ENCODE results near the gene TBK1.

TBK1 gene

GRCh38 chr12:64431791-64432190, 20.1 kb upstream of the TBK1 start:
- no peaks in the 10 kb centered on the region for H3K9me3 ChIP-seq (replicated peaks; ENCODE audit: insufficient read depth, low read length)
- H3K27ac ChIP-seq (ENCODE audit: low read length), result no peak overlapping the region
- H3K79me2 ChIP-seq (ENCODE audit: low read length), result no peaks in the 10 kb centered on the region; the same call in 1 of the 2 replicates
- H3F3A ChIP-seq (ENCODE audit: insufficient read depth, low read length), result no peaks in the 10 kb centered on the region
- peaks cover 38% of the 10 kb centered on the region for H3K36me3 ChIP-seq (replicated peaks; ENCODE audit: insufficient read depth, low read length)
- no peaks in the 10 kb centered on the region for H3K4me1 ChIP-seq (ENCODE audit: low read length)
- TF ChIP-seq CTCF (IDR thresholded peaks at IDR 0.05; ENCODE audit: low read length) (no peak), EZH2 (optimal IDR thresholded peaks at IDR 0.05; ENCODE audit: low read depth, low read length) (no peak), EZH2phosphoT487 (IDR thresholded peaks at IDR 0.05; ENCODE audit: low read length) (no peak)
- H3K9ac ChIP-seq (ENCODE audit: low read length), result no peak overlapping the region
- H3K9me2 ChIP-seq (replicated peaks; ENCODE audit: insufficient read depth, low read length), result no peaks in the 10 kb centered on the region
- no peak overlapping the region for H2AFZ ChIP-seq (ENCODE audit: low read length)
- H3K4me2 ChIP-seq (ENCODE audit: low read depth, low read length), result no peak overlapping the region
- H4K20me1 ChIP-seq (ENCODE audit: insufficient read depth, low read length), result no peaks in the 10 kb centered on the region
- H3K4me3 ChIP-seq (ENCODE audit: low read length), result no peak overlapping the region
- no peak for DNase-seq
- no peaks in the 10 kb centered on the region for H3K27me3 ChIP-seq (replicated peaks; ENCODE audit: insufficient read depth, low read length)

GRCh38 chr12:64433915-64434314, 18.0 kb upstream of the TBK1 start:
- no peak overlapping the region for H3K4me2 ChIP-seq (ENCODE audit: low read depth, low read length)
- no peak overlapping the region for H2AFZ ChIP-seq (ENCODE audit: low read length)
- no peaks in the 10 kb centered on the region for H4K20me1 ChIP-seq (ENCODE audit: insufficient read depth, low read length)
- no peak overlapping the region for H3K9ac ChIP-seq (ENCODE audit: low read length)
- no peaks in the 10 kb centered on the region for H3K27me3 ChIP-seq (replicated peaks; ENCODE audit: insufficient read depth, low read length)
- H3K79me2 ChIP-seq (ENCODE audit: low read length), result no peaks in the 10 kb centered on the region; the same call in 1 of the 2 replicates
- H3K4me3 ChIP-seq (ENCODE audit: low read length), result no peak overlapping the region
- no peaks in the 10 kb centered on the region for H3F3A ChIP-seq (ENCODE audit: insufficient read depth, low read length)
- no peaks in the 10 kb centered on the region for H3K4me1 ChIP-seq (ENCODE audit: low read length)
- H3K9me2 ChIP-seq (replicated peaks; ENCODE audit: insufficient read depth, low read length), result no peaks in the 10 kb centered on the region
- H3K9me3 ChIP-seq (replicated peaks; ENCODE audit: insufficient read depth, low read length), result no peaks in the 10 kb centered on the region
- peaks cover 41% of the 10 kb centered on the region for H3K36me3 ChIP-seq (replicated peaks; ENCODE audit: insufficient read depth, low read length)
- no peak for DNase-seq
- no peak for TF ChIP-seq EZH2 (optimal IDR thresholded peaks at IDR 0.05; ENCODE audit: low read depth, low read length)
- no peak overlapping the region for H3K27ac ChIP-seq (ENCODE audit: low read length)

GRCh38 chr12:64440100-64440499, 11.8 kb upstream of the TBK1 start:
- no peaks in the 10 kb centered on the region for H3K9me2 ChIP-seq (replicated peaks; ENCODE audit: insufficient read depth, low read length)
- no peaks in the 10 kb centered on the region for H3K79me2 ChIP-seq (ENCODE audit: low read length)
- no peaks in the 10 kb centered on the region for H3F3A ChIP-seq (ENCODE audit: insufficient read depth, low read length)
- H2AFZ ChIP-seq (ENCODE audit: low read length), result no peak overlapping the region
- H4K20me1 ChIP-seq (ENCODE audit: insufficient read depth, low read length), result no peaks in the 10 kb centered on the region
- no peak overlapping the region for H3K4me2 ChIP-seq (ENCODE audit: low read depth, low read length)
- no peak overlapping the region for H3K4me3 ChIP-seq (ENCODE audit: low read length)
- H3K27ac ChIP-seq (ENCODE audit: low read length), result peak overlapping the region; percentile 19; the same call in 1 of the 2 replicates
- H3K4me1 ChIP-seq (ENCODE audit: low read length), result peaks cover 15% of the 10 kb centered on the region
- no peaks in the 10 kb centered on the region for H3K9me3 ChIP-seq (replicated peaks; ENCODE audit: insufficient read depth, low read length)
- no peak for DNase-seq
- no peaks in the 10 kb centered on the region for H3K27me3 ChIP-seq (replicated peaks; ENCODE audit: insufficient read depth, low read length)
- H3K9ac ChIP-seq (ENCODE audit: low read length), result no peak overlapping the region
- TF ChIP-seq EZH2 (optimal IDR thresholded peaks at IDR 0.05; ENCODE audit: low read depth, low read length), result no peak
- peaks cover 16% of the 10 kb centered on the region for H3K36me3 ChIP-seq (replicated peaks; ENCODE audit: insufficient read depth, low read length)

- DNase-seq, result no peak
- no peaks in the 10 kb centered on the region for H3K79me2 ChIP-seq (ENCODE audit: low read length)
- peaks cover 6% of the 10 kb centered on the region; the same call in 1 of the 2 replicates for H3F3A ChIP-seq (ENCODE audit: insufficient read depth, low read length)
Observed at GRCh38 chr12:64445490-64445889, 6.4 kb upstream of the TBK1 start.

GRCh38 chr12:64446295-64446694, 5.6 kb upstream of the TBK1 start:
- Histone ChIP-seq H3K4me2 (ENCODE audit: low read depth, low read length) (no peak overlapping the region), H2AFZ (ENCODE audit: low read length) (no peak overlapping the region), H4K20me1 (ENCODE audit: insufficient read depth, low read length) (no peaks in the 10 kb centered on the region), H3K27ac (ENCODE audit: low read length) (no peak overlapping the region), H3K4me1 (ENCODE audit: low read length) (0 out of 2 replicates have a peak, but pooled peaks cover 8% of the 10 kb centered on the region), H3K4me3 (ENCODE audit: low read length) (no peak overlapping the region), H3K9me3 (replicated peaks; ENCODE audit: insufficient read depth, low read length) (no peaks in the 10 kb centered on the region), H3K79me2 (ENCODE audit: low read length) (peaks cover 3% of the 10 kb centered on the region), H3F3A (ENCODE audit: insufficient read depth, low read length) (peaks cover 12% of the 10 kb centered on the region; the same call in 1 of the 2 replicates), H3K9me2 (replicated peaks; ENCODE audit: insufficient read depth, low read length) (no peaks in the 10 kb centered on the region), H3K27me3 (replicated peaks; ENCODE audit: insufficient read depth, low read length) (no peaks in the 10 kb centered on the region), H3K36me3 (replicated peaks; ENCODE audit: insufficient read depth, low read length) (peaks cover 7% of the 10 kb centered on the region), H3K9ac (ENCODE audit: low read length) (no peak overlapping the region)
- DNase-seq, result no peak
- no peak for TF ChIP-seq EZH2 (optimal IDR thresholded peaks at IDR 0.05; ENCODE audit: low read depth, low read length)
- no peak for TF ChIP-seq CTCF (IDR thresholded peaks at IDR 0.05; ENCODE audit: low read length)
- no peak for TF ChIP-seq EZH2phosphoT487 (IDR thresholded peaks at IDR 0.05; ENCODE audit: low read length)

More at GRCh38 chr12:64445490-64445889, 6.4 kb upstream of the TBK1 start:
- no peak overlapping the region for H3K4me3 ChIP-seq (ENCODE audit: low read length)
- H3K9ac ChIP-seq (ENCODE audit: low read length), result no peak overlapping the region
- peaks cover 3% of the 10 kb centered on the region; the same call in 1 of the 2 replicates for H3K4me1 ChIP-seq (ENCODE audit: low read length)
- H3K36me3 ChIP-seq (replicated peaks; ENCODE audit: insufficient read depth, low read length), result peaks cover 7% of the 10 kb centered on the region
- H3K9me3 ChIP-seq (replicated peaks; ENCODE audit: insufficient read depth, low read length), result no peaks in the 10 kb centered on the region
- no peak for TF ChIP-seq EZH2 (optimal IDR thresholded peaks at IDR 0.05; ENCODE audit: low read depth, low read length)
- H3K27me3 ChIP-seq (replicated peaks; ENCODE audit: insufficient read depth, low read length), result no peaks in the 10 kb centered on the region
- no peak overlapping the region for H3K27ac ChIP-seq (ENCODE audit: low read length)
- no peak overlapping the region for H2AFZ ChIP-seq (ENCODE audit: low read length)
- H4K20me1 ChIP-seq (ENCODE audit: insufficient read depth, low read length), result no peaks in the 10 kb centered on the region
- H3K9me2 ChIP-seq (replicated peaks; ENCODE audit: insufficient read depth, low read length), result no peaks in the 10 kb centered on the region
- H3K4me2 ChIP-seq (ENCODE audit: low read depth, low read length), result no peak overlapping the region
